ENCODE results near the gene GRIK2.

GRIK2 gene

DNA sequence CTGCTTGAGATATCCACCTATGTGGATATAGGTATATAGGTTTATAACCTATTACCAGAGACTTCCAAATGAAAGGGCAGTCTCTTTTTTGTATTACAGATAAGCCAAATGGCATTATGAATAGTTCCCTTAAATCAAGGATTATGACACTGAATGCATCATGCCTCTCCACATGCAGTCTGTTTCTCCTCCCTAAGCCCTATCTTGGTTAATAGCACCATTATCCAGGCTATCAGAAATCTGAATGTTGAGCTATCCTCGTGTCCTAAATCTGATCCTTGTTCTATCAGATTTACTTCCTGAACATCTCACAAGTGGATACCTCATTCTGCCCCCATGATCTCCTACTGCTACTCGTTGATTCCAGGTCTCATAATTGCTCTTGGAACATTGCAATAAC is 138.0 kb downstream of the GRIK2 start:
- no peak for DNase-seq
- Mint-ChIP-seq H3K27me3 (no peaks in the 10 kb centered on the region), H3K4me1 (no peaks in the 10 kb centered on the region), H3K9me3 (peaks cover 7 to 8% of the 10 kb centered on the region in 2 donors), H3K4me3 (no peak overlapping the region), H3K27ac (no peak overlapping the region)
- no peak for ATAC-seq

DNA sequence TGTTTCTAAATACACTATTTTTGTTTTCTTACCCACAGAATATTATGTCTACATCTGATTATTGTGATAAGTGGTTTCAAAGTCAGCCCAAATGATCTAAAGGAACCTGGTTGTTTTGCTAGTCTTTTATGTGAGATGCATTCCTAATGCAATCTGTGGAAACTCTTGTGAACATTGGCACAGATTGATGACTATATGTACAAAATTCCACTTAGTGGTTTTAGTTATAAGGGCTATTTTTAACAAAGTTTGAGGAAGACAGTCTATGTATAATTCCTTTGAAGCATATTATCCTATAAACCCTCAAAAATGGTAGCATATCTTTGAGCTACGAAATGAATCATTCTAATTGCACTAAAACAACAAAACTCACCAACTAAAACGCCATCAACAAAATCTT is 140.9 kb downstream of the GRIK2 start:
- H3K4me1 Mint-ChIP-seq, result no peaks in the 10 kb centered on the region
- ATAC-seq, result no peak
- H3K4me3 Mint-ChIP-seq, result no peak overlapping the region
- H3K27ac Mint-ChIP-seq, result no peak overlapping the region
- H3K27me3 Mint-ChIP-seq, result no peaks in the 10 kb centered on the region
- DNase-seq, result no peak
- H3K9me3 Mint-ChIP-seq, result peaks cover 7 to 8% of the 10 kb centered on the region in 2 donors

DNA sequence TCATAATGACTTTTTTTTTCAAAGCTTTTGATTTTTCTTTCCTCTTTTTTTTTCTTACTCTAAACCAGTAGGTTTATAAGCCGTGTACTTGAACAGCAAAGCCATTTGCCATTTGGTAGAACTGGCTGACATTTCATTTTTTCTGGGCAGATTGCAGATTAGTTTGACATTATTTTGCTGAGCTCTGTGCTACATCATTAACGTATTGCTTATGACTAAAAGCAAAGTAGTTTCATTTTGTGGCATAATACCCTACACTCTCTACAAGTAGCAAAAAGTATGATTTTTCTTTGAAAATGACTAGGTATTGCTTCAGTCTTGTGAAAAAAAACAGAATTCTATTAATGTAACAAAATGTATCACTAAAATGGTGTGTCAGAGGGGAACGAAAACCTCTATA is 141.3 kb downstream of the GRIK2 start:
- H3K4me3 Mint-ChIP-seq, result no peak overlapping the region
- H3K4me1 Mint-ChIP-seq, result no peaks in the 10 kb centered on the region
- peaks cover 7 to 8% of the 10 kb centered on the region in 2 donors for H3K9me3 Mint-ChIP-seq
- no peaks in the 10 kb centered on the region for H3K27me3 Mint-ChIP-seq
- no peak overlapping the region for H3K27ac Mint-ChIP-seq
- DNase-seq, result no peak
- no peak for ATAC-seq

DNA sequence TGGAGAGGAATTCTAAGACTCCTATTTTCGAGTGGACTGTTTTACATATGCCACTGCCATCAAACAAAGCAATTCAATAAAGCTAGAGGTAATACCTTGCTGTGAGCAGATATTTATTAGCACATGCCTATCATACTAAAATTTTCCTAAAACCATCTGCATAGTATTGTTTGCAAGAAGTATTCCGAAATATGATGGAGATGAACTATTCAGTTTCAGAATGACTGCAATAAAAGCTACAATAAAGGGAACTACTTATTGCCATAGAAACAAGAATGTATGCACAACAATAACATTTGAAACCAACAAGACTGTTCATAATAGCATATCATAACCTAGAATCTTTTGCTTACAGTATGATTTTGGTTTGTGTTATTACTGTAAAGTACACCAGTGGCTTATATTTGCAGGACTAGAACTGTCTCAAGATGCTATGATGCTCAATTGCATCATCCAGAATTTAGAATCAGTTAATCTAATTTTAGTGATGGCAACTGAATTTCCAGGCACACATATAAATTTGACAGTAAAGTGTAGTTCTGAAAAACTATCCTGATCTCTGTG is 144.3 kb downstream of the GRIK2 start:
- Mint-ChIP-seq H3K4me1 (no peaks in the 10 kb centered on the region), H3K27me3 (no peaks in the 10 kb centered on the region), H3K9me3 (peaks cover 0 to 5% of the 10 kb centered on the region in 2 donors), H3K27ac (no peak overlapping the region), H3K4me3 (no peak overlapping the region)
- DNase-seq (no peak), ATAC-seq (no peak)

DNA sequence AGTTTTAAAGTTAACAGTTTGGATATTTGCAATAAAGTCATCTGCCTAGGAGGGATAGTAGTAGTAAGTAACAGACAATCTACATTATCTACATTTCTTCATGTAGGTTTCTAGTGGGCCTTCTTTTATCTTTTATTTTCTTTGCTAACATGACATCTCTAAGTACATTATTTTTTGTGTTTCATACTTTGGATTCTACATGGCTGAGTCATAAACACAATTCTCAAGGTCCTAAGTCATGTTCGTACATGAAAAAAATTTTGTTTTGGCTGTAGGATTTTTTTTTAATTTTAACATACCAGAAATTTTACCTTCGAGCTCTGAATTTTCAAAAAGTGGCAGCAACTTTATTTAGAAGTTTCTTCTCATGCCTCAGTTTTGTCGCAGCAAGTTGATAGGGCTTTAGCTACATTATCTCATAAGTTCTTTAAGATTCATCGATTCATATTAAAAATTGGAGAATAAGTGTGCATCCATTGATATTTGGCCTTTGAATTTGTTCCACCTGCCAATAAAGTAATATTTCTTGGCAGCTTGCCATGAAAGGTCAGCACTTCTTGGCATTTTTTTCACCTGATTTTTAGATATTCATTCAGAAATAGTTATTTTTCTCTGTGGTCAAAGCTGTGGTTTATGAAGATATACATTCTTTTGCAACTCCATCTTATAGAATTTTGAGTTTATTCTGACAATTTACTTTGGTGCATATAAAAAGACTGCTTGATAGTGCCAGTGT is 146.2 kb downstream of the GRIK2 start:
- Mint-ChIP-seq H3K4me3 (no peak overlapping the region), H3K27me3 (no peaks in the 10 kb centered on the region), H3K27ac (no peak overlapping the region), H3K9me3 (no peaks in the 10 kb centered on the region), H3K4me1 (no peaks in the 10 kb centered on the region)
- DNase-seq (no peak), ATAC-seq (no peak)

DNA sequence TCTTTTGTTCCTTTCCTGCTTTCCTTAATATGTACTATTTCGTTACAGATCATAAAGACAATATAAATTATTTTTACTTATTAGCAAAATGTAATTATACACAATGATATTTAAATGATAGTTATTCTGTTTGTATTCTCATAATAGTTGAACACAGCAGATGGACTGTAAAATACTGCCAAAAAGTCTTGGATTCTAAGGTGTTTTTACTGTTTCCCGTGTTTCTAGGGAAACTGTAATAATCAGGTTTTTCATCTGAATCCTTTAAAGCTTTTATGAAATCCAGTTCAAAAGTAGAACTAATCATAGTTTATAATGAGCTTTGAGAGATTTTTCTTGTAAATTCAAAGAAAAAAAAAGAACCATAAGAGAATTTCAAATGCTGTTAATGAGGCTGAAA is 148.4 kb downstream of the GRIK2 start:
- Mint-ChIP-seq H3K4me1 (no peaks in the 10 kb centered on the region), H3K9me3 (no peaks in the 10 kb centered on the region), H3K4me3 (no peak overlapping the region), H3K27ac (no peak overlapping the region), H3K27me3 (no peaks in the 10 kb centered on the region)
- ATAC-seq (no peak), DNase-seq (no peak)

DNA sequence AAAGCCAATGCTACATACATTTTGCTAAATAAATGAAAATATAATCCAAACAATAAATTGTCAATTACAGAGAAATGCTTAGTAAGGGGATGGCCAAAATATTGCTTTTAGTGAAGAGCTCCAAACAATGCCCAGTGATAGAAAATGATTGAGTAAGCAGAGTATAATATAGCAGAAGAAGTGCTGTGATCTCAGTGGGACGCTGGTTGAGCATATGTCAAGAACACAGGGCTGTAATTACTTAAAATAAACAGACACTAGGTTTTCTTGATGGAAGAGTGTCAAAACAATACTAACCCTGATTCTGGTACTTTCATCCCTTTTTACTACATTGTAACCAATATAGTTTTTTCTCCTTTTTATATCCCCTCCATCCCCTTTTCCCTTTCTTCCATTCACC is 150.3 kb downstream of the GRIK2 start:
- DNase-seq (no peak), ATAC-seq (no peak)
- H3K27me3 Mint-ChIP-seq, result no peaks in the 10 kb centered on the region
- no peak overlapping the region for H3K4me3 Mint-ChIP-seq
- H3K9me3 Mint-ChIP-seq, result peaks cover 0 to 3% of the 10 kb centered on the region in 2 donors
- no peaks in the 10 kb centered on the region for H3K4me1 Mint-ChIP-seq
- H3K27ac Mint-ChIP-seq, result no peak overlapping the region

DNA sequence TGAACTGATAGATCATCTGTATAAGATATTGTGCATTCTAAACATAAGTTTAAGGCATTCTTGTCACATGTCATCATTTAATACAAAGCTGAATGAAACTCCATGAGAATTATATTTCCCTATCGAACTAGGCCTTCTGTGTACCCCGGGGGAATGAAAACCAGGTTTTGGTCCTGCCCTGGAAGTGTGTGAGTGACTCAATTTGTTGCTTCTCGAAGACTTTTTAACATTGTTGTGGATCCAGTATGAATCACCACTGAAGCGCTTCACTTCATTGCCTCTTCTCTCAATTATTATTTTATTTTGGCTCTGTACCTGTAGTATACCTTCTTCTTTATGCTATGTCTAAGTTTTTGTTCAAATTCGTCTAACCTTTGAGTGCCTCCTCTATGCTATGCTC is 150.8 kb downstream of the GRIK2 start:
- DNase-seq (no peak), ATAC-seq (no peak)
- no peaks in the 10 kb centered on the region for H3K4me1 Mint-ChIP-seq
- peaks cover 0 to 8% of the 10 kb centered on the region in 2 donors for H3K9me3 Mint-ChIP-seq
- H3K4me3 Mint-ChIP-seq, result no peak overlapping the region
- no peaks in the 10 kb centered on the region for H3K27me3 Mint-ChIP-seq
- no peak overlapping the region for H3K27ac Mint-ChIP-seq

DNA sequence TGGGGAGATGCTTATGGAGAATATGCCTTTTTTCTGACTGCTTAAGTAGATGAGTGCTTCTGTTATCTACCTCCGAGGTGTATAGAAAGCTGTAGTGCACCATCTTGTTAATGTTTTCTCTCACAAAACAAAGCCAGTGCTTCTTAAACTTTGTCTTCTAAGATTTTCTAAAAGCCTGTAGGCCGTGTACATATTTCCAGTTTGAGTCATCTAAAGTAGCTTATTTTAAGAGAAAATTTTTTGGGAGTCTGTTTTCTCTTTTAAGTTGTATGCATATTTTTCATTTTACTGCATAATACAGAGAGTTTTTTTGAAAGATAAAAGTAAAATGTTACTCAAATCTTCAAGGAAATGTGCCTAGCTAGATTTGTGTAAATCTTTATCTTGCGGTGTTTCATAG is 151.7 kb downstream of the GRIK2 start:
- Mint-ChIP-seq H3K4me3 (no peak overlapping the region), H3K9me3 (peaks cover 0 to 9% of the 10 kb centered on the region in 2 donors), H3K27me3 (no peaks in the 10 kb centered on the region), H3K27ac (no peak overlapping the region), H3K4me1 (no peaks in the 10 kb centered on the region)
- no peak for DNase-seq
- ATAC-seq, result no peak

DNA sequence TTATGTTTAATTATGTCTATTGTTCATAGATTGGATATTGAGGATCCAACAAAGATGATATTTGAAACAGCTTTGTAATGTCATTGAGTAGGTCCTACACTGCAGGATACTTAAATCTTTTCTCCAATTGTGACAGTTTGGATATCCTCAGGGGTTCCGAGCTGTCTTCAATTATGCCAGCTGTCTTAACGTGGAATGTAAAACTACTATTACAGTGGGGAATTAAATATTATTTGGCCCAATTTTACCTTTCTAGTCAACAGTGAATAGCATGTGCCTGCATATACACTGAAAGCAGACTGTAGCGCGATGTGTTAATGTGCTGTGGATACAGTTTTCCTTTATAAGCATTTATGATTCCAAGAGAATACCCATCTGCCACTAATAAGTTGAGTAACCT is 156.9 kb downstream of the GRIK2 start:
- Mint-ChIP-seq H3K4me3 (no peak overlapping the region), H3K4me1 (no peaks in the 10 kb centered on the region), H3K27ac (no peak overlapping the region), H3K27me3 (no peaks in the 10 kb centered on the region), H3K9me3 (peaks cover 0 to 9% of the 10 kb centered on the region in 2 donors)
- ATAC-seq (no peak), DNase-seq (no peak)

DNA sequence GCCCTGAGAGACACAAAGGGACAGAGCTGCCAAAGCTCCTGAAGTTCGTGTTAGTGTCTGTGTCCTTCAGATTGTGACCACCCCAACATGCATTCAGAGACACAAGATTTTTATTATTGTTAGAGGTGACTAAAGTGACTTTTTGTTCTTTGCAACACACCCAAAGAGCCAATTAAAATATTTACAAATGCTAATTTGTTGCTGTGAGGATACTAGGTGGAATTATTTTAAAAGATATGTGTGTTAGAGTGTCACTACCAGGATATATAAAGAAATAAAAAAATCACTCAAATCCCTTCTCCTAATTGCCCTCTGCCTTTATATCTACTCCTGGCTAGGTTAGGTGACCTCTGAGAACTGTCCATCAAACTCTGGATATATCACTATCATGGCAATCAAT is 160.7 kb downstream of the GRIK2 start:
- H3K4me1 Mint-ChIP-seq, result no peaks in the 10 kb centered on the region
- DNase-seq, result no peak
- no peak for ATAC-seq
- H3K4me3 Mint-ChIP-seq, result no peak overlapping the region
- H3K9me3 Mint-ChIP-seq, result peaks cover 0 to 1% of the 10 kb centered on the region in 2 donors
- H3K27me3 Mint-ChIP-seq, result no peaks in the 10 kb centered on the region
- H3K27ac Mint-ChIP-seq, result no peak overlapping the region

DNA sequence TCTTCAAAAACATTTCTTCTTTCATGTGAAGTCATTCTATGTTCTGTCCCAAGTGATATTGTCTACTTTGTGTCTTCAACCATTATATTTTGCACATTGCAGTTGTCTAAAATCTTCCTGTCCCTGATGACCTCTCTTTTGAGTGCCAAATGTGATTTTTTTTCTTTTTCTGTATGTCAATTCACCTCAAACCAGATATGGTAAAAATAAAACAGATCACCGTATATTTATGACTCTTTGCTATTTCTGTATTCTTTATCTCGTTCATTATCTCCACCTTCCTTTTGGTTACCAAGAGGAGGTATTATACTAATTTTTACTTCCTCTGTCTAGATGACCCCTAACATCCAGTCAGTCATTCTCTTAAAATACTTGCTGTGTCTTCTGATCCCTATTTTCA is 165.2 kb downstream of the GRIK2 start:
- no peak for DNase-seq
- ATAC-seq, result no peak
- H3K9me3 Mint-ChIP-seq, result no peaks in the 10 kb centered on the region
- no peak overlapping the region for H3K27ac Mint-ChIP-seq
- H3K4me1 Mint-ChIP-seq, result no peaks in the 10 kb centered on the region
- no peak overlapping the region for H3K4me3 Mint-ChIP-seq
- H3K27me3 Mint-ChIP-seq, result no peaks in the 10 kb centered on the region

DNA sequence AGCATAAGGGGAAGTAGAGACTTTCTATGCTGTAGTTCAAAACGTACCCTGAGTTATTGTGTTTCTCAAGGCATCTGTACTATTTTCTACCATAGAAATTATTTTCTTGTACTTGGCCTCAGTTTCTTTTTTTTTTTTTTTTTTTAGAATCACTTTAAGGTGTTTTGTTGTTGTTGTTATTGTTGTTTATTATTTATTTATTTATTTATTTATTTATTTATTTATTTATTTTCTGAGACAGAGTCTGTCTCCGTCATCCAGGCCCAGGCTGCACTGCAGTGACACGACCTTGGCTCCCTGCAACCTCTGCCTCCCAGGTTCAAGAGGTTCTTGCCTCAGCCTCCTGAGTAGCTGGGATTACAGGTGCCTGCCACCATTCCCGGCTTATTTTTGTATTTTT is 179.1 kb downstream of the GRIK2 start:
- no peak for ATAC-seq
- DNase-seq, result no peak
- Mint-ChIP-seq H3K27me3 (no peaks in the 10 kb centered on the region), H3K4me1 (no peaks in the 10 kb centered on the region), H3K4me3 (no peak overlapping the region), H3K9me3 (peaks cover 0 to 6% of the 10 kb centered on the region in 2 donors), H3K27ac (no peak overlapping the region)

DNA sequence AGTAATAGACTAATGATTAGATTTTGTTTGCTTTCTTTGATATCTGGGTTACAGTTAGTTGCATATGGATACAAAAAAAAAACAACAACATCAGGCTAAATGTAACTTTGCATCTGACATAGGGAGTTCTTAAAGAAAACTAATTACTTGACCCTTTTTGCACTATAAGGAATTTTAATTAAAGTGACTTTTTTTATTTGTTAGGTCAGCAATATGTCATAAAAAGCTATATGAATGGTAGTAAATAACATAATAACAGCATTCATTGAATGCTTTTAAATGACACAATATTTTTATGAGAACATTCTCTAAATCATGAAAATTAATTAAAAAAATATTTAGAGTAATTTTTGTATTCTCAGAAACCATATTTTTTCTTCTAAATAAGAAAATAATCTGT is 183.6 kb downstream of the GRIK2 start:
- Mint-ChIP-seq H3K4me3 (no peak overlapping the region), H3K4me1 (no peaks in the 10 kb centered on the region), H3K27me3 (no peaks in the 10 kb centered on the region), H3K9me3 (peaks cover 10 to 19% of the 10 kb centered on the region in 2 donors), H3K27ac (no peak overlapping the region)
- DNase-seq (no peak), ATAC-seq (no peak)

DNA sequence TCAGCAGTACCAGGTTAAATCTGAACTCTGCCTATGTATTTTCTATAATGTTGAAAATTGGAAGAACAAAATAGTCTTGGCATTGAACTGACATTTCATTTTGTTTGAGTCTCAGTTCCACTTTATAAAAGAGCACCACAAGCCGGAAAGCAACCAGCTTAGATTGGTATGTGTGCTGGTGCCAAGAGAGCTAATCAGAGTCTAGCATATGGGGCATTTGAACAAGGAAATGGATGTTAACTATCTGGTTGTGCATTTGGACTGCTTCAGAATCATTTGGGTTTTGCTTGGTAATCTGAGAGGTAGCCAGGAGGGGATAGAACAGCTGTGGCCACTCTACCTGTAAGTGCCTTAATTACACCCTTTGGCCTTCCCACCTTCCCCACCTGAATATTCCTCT is 184.8 kb downstream of the GRIK2 start:
- H3K27ac Mint-ChIP-seq, result no peak overlapping the region

DNA sequence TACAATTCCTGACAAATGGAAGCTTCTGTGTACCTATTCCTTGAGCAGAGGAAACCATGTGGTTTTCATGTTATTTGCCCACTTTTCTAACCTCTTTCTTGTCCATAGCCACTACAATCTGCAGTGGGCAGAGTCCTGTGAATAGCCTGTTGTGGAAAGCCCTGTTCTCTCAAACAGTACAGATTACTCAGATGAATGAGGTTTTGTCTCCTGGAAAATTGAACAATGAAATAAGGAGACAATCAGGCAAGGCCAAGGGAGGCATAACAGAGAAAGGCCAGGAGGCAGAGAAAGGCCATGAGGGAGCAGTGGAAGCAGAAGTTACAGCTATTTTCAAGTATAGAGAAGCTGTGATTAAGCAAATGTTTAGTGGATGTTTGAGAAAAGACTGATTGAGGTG is 189.3 kb downstream of the GRIK2 start:
- H3K27me3 Mint-ChIP-seq, result no peaks in the 10 kb centered on the region
- peaks cover 15 to 24% of the 10 kb centered on the region in 2 donors for H3K9me3 Mint-ChIP-seq
- no peak for ATAC-seq
- H3K27ac Mint-ChIP-seq, result no peak overlapping the region
- H3K4me3 Mint-ChIP-seq, result no peak overlapping the region
- no peak for DNase-seq
- no peaks in the 10 kb centered on the region for H3K4me1 Mint-ChIP-seq

More for the DNA sequence above, 184.8 kb downstream of the GRIK2 start:
- ATAC-seq (no peak), DNase-seq (no peak)
- H3K9me3 Mint-ChIP-seq, result peaks cover 15 to 19% of the 10 kb centered on the region in 2 donors
- H3K4me1 Mint-ChIP-seq, result no peaks in the 10 kb centered on the region
- H3K4me3 Mint-ChIP-seq, result no peak overlapping the region
- no peaks in the 10 kb centered on the region for H3K27me3 Mint-ChIP-seq

DNA sequence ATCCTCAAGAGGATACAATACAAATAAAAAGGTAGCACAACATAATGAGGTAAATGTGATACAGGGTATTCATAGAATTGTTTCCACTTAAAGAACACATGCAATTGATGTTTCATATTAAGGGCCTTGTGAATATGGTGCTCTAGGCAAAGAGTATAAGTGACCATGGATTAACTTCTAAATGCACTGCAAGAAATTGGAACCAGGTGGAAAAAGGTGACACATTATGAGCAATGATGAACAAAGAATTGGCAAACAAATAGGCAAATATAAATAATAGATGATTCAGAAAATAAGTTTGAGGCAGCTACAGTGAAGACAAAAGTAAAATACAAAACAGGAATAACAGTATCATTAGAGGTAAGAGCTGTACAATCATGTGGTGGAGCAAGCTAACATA is 192.0 kb downstream of the GRIK2 start:
- Mint-ChIP-seq H3K4me1 (no peaks in the 10 kb centered on the region), H3K9me3 (peaks cover 7 to 11% of the 10 kb centered on the region in 2 donors), H3K27ac (no peak overlapping the region), H3K27me3 (no peaks in the 10 kb centered on the region), H3K4me3 (no peak overlapping the region)
- DNase-seq, result no peak
- no peak for ATAC-seq
